Fibroblast of the aortic adventitia (primary cell): Measurements from ENCODE around the gene GLI3. TPM values are rescaled to one million over a fixed set of nuclear protein-coding genes. Genes with fewer than 3 reads are reported as not detected.

ENCODE experiments used
- DNase-seq: peaks from one replicate; pipeline ENCODE4 v3.0.0-alpha.2; 2010; ENCODE audit warnings: low read depth
- H3K4me3 ChIP-seq: 2 replicates; pipeline ENCODE4 v1.5.1; 2011; ENCODE audit warnings: low read depth, mild to moderate bottlenecking, control low read depth, low read length, moderate library complexity
- total RNA-seq: library from RNA; depleted of rRNA; stranded (reverse); fragments of >200 nt; gene quantifications from 2 replicates; pipeline ENCODE4 v1.2.3, GENCODE V29; 2012; ENCODE audit warnings: low replicate concordance
- TF ChIP-seq, protein P1 (sequence below): IDR thresholded peaks from 2 replicates; pipeline ENCODE4 v1.5.1; 2011; ENCODE audit warnings: mild to moderate bottlenecking, low read length, control low read depth, inconsistent platforms; ENCODE audit not compliant: insufficient read depth

GLI3 gene
- total RNA-seq, 1 donor, result 7.0 TPM

DNA sequence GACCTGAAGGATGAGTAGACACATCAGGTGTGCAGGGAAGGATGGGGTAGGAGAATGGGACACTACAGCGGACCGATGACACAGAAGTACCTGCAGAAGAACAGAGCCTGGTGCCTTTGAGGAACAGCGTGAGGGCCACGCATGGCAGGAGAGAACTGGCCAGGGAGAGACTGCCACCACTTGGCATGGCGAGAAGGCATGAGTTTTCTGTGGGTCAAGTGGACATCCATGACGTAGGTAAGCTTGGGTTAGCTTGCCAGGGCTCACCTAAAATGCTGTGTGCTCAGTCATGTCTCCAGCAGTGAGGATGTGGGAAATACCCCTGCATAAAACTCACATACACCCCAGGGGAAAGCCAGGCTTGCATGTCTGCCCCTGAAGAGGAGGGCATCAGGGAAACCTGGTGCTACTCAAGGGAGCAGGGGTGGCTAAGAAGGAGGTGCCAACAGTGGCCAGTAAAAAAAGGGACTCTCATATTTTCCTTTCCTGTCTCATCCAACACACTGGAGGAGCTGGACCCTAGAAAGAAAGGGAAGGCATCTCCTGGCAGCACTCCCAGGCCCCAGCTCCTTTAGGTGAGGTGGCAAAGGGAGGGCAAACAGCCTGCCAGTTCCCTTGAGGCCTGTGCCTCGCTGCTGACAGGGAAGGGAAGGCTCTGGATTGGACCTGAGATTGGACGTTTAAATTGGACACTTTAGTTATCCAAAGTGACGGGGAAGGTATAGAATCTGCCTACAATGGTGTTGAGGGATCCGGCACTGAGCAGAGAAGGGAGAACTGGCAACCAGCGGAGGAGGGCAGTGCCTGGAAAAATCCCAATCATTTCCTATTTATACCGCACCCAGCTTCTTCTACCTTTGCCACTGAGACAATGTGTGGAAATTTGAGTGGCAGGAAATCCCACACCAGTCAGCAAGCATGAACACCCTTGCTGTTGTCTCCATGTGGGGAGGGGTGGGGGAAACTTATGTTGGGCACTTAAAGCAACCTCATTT is 255.7 kb downstream of the GLI3 start:
- no peak for DNase-seq
- TF ChIP-seq, protein P1, sequence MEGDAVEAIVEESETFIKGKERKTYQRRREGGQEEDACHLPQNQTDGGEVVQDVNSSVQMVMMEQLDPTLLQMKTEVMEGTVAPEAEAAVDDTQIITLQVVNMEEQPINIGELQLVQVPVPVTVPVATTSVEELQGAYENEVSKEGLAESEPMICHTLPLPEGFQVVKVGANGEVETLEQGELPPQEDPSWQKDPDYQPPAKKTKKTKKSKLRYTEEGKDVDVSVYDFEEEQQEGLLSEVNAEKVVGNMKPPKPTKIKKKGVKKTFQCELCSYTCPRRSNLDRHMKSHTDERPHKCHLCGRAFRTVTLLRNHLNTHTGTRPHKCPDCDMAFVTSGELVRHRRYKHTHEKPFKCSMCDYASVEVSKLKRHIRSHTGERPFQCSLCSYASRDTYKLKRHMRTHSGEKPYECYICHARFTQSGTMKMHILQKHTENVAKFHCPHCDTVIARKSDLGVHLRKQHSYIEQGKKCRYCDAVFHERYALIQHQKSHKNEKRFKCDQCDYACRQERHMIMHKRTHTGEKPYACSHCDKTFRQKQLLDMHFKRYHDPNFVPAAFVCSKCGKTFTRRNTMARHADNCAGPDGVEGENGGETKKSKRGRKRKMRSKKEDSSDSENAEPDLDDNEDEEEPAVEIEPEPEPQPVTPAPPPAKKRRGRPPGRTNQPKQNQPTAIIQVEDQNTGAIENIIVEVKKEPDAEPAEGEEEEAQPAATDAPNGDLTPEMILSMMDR, result no peak
- no peak overlapping the region for H3K4me3 ChIP-seq

DNA sequence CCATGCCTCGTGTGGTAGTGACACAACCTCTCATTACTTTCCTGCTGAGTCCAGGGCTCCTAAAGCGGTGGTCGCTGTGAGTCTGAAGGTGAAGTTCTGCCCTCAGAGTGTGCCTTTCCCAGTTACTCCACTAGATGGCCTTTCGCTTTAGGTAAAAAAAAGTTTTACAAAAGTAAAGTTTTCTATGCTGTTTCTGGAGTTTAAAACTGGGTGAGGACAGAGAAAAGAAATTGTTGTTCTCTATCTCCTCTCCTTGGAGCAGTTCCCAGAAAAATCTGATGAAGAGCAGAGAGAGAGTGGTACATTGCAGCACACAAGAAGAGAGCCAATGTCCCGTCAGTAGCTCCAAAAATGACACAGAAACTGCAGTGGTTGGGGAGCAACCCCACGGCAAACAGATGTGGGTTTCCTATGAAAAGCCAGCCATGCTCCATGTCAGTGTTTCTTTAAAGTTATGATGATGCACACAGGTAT is 257.1 kb downstream of the GLI3 start:
- H3K4me3 ChIP-seq, result no peak overlapping the region
- DNase-seq, result peak; percentile 82
- TF ChIP-seq, protein P1, result peak; percentile 91

DNA sequence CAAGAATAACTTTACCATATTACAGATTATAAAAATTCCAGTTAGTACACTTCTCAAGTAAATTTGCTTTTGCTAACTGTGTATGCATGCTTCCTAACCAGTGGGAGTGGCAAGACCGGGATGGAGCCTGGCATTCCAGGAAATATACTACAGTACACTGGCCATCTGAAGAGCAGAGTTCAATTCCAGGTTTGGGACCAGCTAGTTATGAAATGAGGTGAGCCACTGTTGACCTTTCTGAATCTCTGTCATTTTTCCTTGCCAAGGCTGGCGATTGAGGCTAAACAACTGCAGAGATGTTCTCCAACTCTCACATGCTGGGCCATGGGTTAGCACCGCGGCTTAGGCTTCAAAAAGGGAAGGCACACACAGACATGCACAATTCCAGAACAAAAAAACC is 258.2 kb downstream of the GLI3 start:
- H3K4me3 ChIP-seq, result no peak overlapping the region
- TF ChIP-seq, protein P1, result no peak
- DNase-seq, result no peak

DNA sequence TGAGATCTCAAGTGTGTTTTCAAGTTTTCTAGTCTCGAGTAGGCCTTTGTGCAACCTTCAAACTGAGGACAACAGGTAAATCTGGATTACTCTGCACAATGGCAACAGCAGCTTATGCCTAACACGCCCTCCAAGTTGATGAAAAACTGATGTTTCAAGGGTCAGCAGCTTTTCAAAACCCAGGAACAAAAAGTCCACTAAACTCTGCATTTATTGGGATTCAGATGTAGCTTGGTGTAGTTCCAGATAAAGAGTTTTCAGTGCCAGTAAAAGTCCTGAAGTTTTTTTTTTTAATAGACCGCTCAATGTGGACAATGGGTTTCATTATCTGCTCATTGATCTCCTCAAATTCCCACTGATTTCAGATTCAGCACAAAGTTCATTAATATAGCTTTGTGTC is 259.3 kb downstream of the GLI3 start:
- no peak for DNase-seq
- TF ChIP-seq, protein P1, result no peak
- no peak overlapping the region for H3K4me3 ChIP-seq

DNA sequence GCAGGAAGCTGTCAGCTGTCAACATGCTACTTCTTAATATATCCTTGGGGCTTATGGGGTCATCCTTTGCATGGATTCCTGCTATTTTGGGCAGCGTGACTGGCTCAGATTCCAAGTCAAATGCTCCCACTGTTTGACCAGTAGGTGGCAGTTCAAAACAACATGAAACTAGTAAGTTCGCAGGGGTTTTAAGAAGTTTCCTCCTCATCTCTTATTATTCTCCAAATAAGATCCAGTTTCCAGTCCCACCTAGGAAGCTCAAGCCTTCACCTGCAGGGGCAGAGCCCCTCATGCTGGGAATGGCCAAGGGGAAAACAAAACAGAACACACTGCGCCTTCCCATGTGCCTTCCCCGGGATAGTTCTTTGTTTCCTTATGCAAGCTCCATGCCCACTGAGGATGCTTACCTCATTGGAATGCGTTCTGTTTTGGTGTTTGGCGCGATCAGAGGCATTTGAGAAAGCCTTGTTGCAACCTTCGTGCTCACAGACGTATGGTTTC is 259.8 kb downstream of the GLI3 start:
- DNase-seq, result peak; percentile 82
- TF ChIP-seq, protein P1, result peak; percentile 79
- H3K4me3 ChIP-seq, result no peak overlapping the region

DNA sequence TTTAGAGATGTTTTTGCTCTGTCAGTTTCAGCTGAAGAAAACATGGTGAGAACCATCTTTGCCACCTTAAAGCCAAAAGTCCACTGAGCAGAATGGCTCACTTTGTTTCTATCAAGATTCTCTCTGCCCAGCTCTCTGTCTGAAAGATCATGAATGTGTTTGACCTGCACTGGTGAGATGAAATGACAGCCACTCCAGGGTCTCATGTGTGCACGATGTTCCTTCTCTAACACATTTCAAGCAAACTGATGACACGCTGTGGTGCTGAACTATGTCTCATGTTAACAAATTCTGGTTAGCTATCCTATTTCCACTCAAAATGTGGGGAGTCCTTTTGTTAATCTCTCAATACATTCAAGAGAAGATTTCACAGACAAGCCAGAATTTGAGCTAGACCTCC is 260.6 kb downstream of the GLI3 start:
- TF ChIP-seq, protein P1, result no peak
- DNase-seq, result no peak
- H3K4me3 ChIP-seq, result no peak overlapping the region
